IMR-90 (cell line): Measurements from ENCODE around the gene SPECC1L.

ENCODE experiments used
- BHLHE40 ChIP-seq: fragments of 150-350 bp; IDR thresholded peaks from 2 replicates; pipeline ENCODE4 v1.6.1; 2016; ENCODE audit warnings: mild to moderate bottlenecking, low read depth, low read length
- CEBPB ChIP-seq: IDR thresholded peaks from 2 replicates; pipeline ENCODE4 v1.6.1; 2012; ENCODE audit warnings: low read depth, low read length, improper control_type of control experiment
- CHD1 ChIP-seq: IDR thresholded peaks from 2 replicates; pipeline ENCODE4 v1.6.1; 2012; ENCODE audit warnings: low read depth, low read length, improper control_type of control experiment
- FOS ChIP-seq: fragments of 150-350 bp; IDR thresholded peaks from 2 replicates; pipeline ENCODE4 v1.6.1; 2016; ENCODE audit warnings: low read depth, low read length
- MAFK ChIP-seq: IDR thresholded peaks from 2 replicates; pipeline ENCODE4 v1.6.1; 2012; ENCODE audit warnings: low read depth, low read length, improper control_type of control experiment
- MAZ ChIP-seq: IDR thresholded peaks from 2 replicates; pipeline ENCODE4 v1.6.1; 2012; ENCODE audit warnings: low read depth, mild to moderate bottlenecking, low read length, improper control_type of control experiment, moderate library complexity, borderline replicate concordance
- POLR2A ChIP-seq: IDR thresholded peaks from 2 replicates; pipeline ENCODE4 v1.6.1; 2012; ENCODE audit warnings: mild to moderate bottlenecking, low read depth, low read length
- RCOR1 ChIP-seq: IDR thresholded peaks from 2 replicates; pipeline ENCODE4 v1.6.1; 2012; ENCODE audit warnings: mild to moderate bottlenecking, low read length, improper control_type of control experiment; ENCODE audit not compliant: insufficient replicate concordance
- RFX5 ChIP-seq: IDR thresholded peaks from 2 replicates; pipeline ENCODE4 v1.8.0; 2012; ENCODE audit warnings: low read depth, mild to moderate bottlenecking, low read length, moderate library complexity
- TF ChIP-seq, protein P1 (sequence below): conservative IDR thresholded peaks from 2 replicates; pipeline ENCODE4 v1.5.1; 2012; ENCODE audit warnings: mild to moderate bottlenecking, low read depth, low read length, improper control_type of control experiment
- TF ChIP-seq, protein P2 (sequence below): fragments of 150-350 bp; IDR thresholded peaks from 2 replicates; pipeline ENCODE4 v1.6.1; 2016; ENCODE audit warnings: low read depth, mild to moderate bottlenecking, low read length, moderate library complexity, borderline replicate concordance
- TF ChIP-seq, protein P3 (sequence below): fragments of 150-350 bp; IDR thresholded peaks from 2 replicates; pipeline ENCODE4 v1.6.1; 2017; ENCODE audit warnings: mild to moderate bottlenecking, antibody characterized with exemption, low read length, low read depth

DNA sequence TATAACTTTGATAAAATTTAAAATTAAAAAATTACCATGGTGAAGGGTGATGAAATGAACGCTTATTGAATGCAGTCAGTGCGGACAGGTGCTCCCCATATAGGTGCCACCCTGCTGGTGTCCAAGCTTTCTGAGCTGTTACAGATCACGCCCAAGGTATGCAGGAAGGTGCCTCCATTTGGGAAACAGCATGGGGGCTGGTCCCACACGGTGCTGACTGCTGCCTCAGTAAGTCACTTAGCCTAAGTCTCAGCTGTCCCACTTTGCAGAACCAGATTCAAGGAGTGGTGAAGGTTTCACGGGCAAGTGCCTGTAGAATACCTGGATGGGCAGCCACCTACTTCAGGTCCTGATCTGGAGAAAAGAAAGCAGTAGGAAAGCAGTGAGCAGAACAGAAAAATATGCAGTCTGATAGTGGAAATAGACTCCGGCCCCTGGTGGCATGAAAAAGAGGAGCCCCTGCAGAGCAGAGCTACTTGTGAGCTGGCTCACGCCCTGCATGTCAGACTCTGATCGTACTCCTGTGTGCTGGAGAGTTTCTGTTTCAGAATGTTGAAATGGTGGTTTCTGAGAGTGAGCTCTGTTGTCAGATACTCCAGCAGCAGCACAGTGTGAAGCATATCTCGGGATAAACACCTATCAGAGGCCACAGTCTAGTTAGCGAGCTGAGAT is 189.9 kb downstream of the SPECC1L start:
- TF ChIP-seq, protein P1, sequence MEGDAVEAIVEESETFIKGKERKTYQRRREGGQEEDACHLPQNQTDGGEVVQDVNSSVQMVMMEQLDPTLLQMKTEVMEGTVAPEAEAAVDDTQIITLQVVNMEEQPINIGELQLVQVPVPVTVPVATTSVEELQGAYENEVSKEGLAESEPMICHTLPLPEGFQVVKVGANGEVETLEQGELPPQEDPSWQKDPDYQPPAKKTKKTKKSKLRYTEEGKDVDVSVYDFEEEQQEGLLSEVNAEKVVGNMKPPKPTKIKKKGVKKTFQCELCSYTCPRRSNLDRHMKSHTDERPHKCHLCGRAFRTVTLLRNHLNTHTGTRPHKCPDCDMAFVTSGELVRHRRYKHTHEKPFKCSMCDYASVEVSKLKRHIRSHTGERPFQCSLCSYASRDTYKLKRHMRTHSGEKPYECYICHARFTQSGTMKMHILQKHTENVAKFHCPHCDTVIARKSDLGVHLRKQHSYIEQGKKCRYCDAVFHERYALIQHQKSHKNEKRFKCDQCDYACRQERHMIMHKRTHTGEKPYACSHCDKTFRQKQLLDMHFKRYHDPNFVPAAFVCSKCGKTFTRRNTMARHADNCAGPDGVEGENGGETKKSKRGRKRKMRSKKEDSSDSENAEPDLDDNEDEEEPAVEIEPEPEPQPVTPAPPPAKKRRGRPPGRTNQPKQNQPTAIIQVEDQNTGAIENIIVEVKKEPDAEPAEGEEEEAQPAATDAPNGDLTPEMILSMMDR = 0 out of 2 replicates have a peak, but pooled peaks have one; percentile 2
- TF ChIP-seq FOS (no peak), RCOR1 (no peak), RFX5 (no peak), POLR2A (no peak), CHD1 (no peak), CEBPB (no peak), MAFK (no peak), MAZ (no peak), BHLHE40 (no peak)
- TF ChIP-seq, protein P2, sequence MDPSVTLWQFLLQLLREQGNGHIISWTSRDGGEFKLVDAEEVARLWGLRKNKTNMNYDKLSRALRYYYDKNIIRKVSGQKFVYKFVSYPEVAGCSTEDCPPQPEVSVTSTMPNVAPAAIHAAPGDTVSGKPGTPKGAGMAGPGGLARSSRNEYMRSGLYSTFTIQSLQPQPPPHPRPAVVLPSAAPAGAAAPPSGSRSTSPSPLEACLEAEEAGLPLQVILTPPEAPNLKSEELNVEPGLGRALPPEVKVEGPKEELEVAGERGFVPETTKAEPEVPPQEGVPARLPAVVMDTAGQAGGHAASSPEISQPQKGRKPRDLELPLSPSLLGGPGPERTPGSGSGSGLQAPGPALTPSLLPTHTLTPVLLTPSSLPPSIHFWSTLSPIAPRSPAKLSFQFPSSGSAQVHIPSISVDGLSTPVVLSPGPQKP = no peak
- TF ChIP-seq, protein P3, sequence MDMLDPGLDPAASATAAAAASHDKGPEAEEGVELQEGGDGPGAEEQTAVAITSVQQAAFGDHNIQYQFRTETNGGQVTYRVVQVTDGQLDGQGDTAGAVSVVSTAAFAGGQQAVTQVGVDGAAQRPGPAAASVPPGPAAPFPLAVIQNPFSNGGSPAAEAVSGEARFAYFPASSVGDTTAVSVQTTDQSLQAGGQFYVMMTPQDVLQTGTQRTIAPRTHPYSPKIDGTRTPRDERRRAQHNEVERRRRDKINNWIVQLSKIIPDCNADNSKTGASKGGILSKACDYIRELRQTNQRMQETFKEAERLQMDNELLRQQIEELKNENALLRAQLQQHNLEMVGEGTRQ = no peak
